ENCODE measurements around the gene PPP1R3E.

The PPP1R3E gene

GRCh38 chr14:23322568-23323517, 20.2 kb upstream of the PPP1R3E start:
- no peak for DNase-seq

- DNase-seq, result no peak
Observed at GRCh38 chr14:23321572-23322547, 19.2 kb upstream of the PPP1R3E start.

GRCh38 chr14:23320584-23321571, 18.2 kb upstream of the PPP1R3E start, which contains the start of gene PABPN1:
TSS of gene PABPN1 (plus strand) at chr14:23321457. CDS start at chr14:23321470, 13 bp downstream.
- peak; percentile 100 for DNase-seq

GRCh38 chr14:23319746-23320583, 17.3 kb upstream of the PPP1R3E start:
- DNase-seq, result no peak

GRCh38 chr14:23316300-23316699, 13.6 kb upstream of the PPP1R3E start:
- no peak for DNase-seq

GRCh38 chr14:23310546-23310945, 7.9 kb upstream of the PPP1R3E start:
- DNase-seq, result no peak

GRCh38 chr14:23308721-23309445, 6.2 kb upstream of the PPP1R3E start:
- DNase-seq, result no peak

- DNase-seq, result no peak
Observed at GRCh38 chr14:23307687-23308644, 5.3 kb upstream of the PPP1R3E start.

- no peak for DNase-seq
Observed at GRCh38 chr14:23307146-23307530, 4.5 kb upstream of the PPP1R3E start.

GRCh38 chr14:23306412-23307145, 3.9 kb upstream of the PPP1R3E start, which contains the start of gene BCL2L2:
TSS of gene BCL2L2 (plus strand) at chr14:23306833. CDS start at chr14:23307768, 935 bp downstream.
- peak; percentile 87 for DNase-seq

GRCh38 chr14:23301969-23302289, 730 bp downstream of the PPP1R3E start:
- DNase-seq, result no peak

- peak; percentile 98 for DNase-seq
Observed at GRCh38 chr14:23301288-23301968, 1.2 kb downstream of the PPP1R3E start.

- DNase-seq, result no peak
Observed at GRCh38 chr14:23300687-23301223, 1.9 kb downstream of the PPP1R3E start.

GRCh38 chr14:23299986-23300686, 2.5 kb downstream of the PPP1R3E start:
- no peak for DNase-seq

GRCh38 chr14:23299211-23299957, 3.3 kb downstream of the PPP1R3E start:
- DNase-seq, result peak; percentile 24

Data from DMS153 (cell line).